ENCODE results near the gene MYOM1. TPM values are rescaled to one million over a fixed set of nuclear protein-coding genes. Genes with fewer than 3 reads are reported as not detected.

Gene MYOM1
- total RNA-seq, 1 donor from 2014 or later: 0.46 TPM

- peaks cover 2% of the 10 kb centered on the region for H3K36me3 Mint-ChIP-seq (ENCODE audit: unreplicated experiment)
- H3K4me1 Mint-ChIP-seq (ENCODE audit: unreplicated experiment): peaks cover 35% of the 10 kb centered on the region
- no peak for DNase-seq (ENCODE audit: extremely low spot score, unreplicated experiment)
- H3K27ac Mint-ChIP-seq (ENCODE audit: unreplicated experiment): no peak overlapping the region
- no peaks in the 10 kb centered on the region for H3K27me3 Mint-ChIP-seq (ENCODE audit: unreplicated experiment)
- no peaks in the 10 kb centered on the region for H3K9me3 Mint-ChIP-seq (ENCODE audit: unreplicated experiment)
- no peak overlapping the region for H3K4me3 Mint-ChIP-seq (ENCODE audit: unreplicated experiment)
- TF ChIP-seq, protein P1, sequence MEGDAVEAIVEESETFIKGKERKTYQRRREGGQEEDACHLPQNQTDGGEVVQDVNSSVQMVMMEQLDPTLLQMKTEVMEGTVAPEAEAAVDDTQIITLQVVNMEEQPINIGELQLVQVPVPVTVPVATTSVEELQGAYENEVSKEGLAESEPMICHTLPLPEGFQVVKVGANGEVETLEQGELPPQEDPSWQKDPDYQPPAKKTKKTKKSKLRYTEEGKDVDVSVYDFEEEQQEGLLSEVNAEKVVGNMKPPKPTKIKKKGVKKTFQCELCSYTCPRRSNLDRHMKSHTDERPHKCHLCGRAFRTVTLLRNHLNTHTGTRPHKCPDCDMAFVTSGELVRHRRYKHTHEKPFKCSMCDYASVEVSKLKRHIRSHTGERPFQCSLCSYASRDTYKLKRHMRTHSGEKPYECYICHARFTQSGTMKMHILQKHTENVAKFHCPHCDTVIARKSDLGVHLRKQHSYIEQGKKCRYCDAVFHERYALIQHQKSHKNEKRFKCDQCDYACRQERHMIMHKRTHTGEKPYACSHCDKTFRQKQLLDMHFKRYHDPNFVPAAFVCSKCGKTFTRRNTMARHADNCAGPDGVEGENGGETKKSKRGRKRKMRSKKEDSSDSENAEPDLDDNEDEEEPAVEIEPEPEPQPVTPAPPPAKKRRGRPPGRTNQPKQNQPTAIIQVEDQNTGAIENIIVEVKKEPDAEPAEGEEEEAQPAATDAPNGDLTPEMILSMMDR (IDR thresholded peaks at IDR 0.05): no peak
These were observed 62.7 kb downstream of the MYOM1 start for GRCh38 chr18:3157086-3157485.

DNA sequence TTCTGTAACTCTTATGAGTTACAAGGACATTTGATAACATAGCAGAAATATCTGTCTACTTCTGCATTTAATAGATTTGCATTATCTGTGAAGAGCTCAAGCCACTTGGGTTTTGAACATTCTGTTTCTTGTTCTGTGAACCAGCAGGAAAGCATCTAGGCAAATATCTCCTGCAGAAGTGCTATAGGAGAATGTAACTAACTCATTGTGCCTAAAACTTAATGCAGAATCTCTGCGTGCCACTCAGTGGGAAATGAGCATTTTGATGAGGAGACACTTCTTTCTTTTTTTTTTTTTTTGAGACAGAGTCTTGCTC lies 63.5 kb downstream of the MYOM1 start:
- Mint-ChIP-seq H3K4me1 (ENCODE audit: unreplicated experiment) (peaks cover 38% of the 10 kb centered on the region), H3K9me3 (ENCODE audit: unreplicated experiment) (no peaks in the 10 kb centered on the region), H3K27ac (ENCODE audit: unreplicated experiment) (peak overlapping the region; percentile 97), H3K36me3 (ENCODE audit: unreplicated experiment) (peaks cover 2% of the 10 kb centered on the region), H3K27me3 (ENCODE audit: unreplicated experiment) (no peaks in the 10 kb centered on the region), H3K4me3 (ENCODE audit: unreplicated experiment) (peak overlapping the region; percentile 48)
- TF ChIP-seq, protein P1 (IDR thresholded peaks at IDR 0.05): no peak
- no peak for DNase-seq (ENCODE audit: extremely low spot score, unreplicated experiment)

DNA sequence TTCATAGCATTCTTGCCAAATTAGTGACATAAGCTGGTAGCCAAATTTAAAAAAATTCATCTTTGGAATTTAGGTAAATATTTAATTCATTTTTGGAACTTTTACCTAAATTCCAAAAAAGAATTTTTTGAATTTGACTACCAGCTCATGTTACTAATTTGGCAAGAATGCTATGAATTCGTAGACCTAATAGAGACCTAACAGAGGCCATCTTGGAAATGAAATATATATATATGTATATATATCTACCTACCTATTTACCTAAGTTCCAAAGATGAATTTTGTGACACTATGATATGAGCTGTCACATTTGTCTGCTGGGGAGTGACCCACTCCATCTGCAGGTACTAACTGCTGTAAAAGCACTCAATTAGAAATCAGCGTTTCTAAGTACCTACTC lies 65.6 kb downstream of the MYOM1 start:
- Mint-ChIP-seq H3K36me3 (ENCODE audit: unreplicated experiment) (no peaks in the 10 kb centered on the region), H3K27me3 (ENCODE audit: unreplicated experiment) (no peaks in the 10 kb centered on the region), H3K27ac (ENCODE audit: unreplicated experiment) (no peak overlapping the region), H3K4me1 (ENCODE audit: unreplicated experiment) (peaks cover 38% of the 10 kb centered on the region), H3K9me3 (ENCODE audit: unreplicated experiment) (no peaks in the 10 kb centered on the region), H3K4me3 (ENCODE audit: unreplicated experiment) (no peak overlapping the region)
- no peak for DNase-seq (ENCODE audit: extremely low spot score, unreplicated experiment)
- TF ChIP-seq, protein P1 (IDR thresholded peaks at IDR 0.05): no peak

- H3K4me1 Mint-ChIP-seq (ENCODE audit: unreplicated experiment): peaks cover 38% of the 10 kb centered on the region
- H3K36me3 Mint-ChIP-seq (ENCODE audit: unreplicated experiment): no peaks in the 10 kb centered on the region
- no peak for DNase-seq (ENCODE audit: extremely low spot score, unreplicated experiment)
- no peak overlapping the region for H3K27ac Mint-ChIP-seq (ENCODE audit: unreplicated experiment)
- no peak overlapping the region for H3K4me3 Mint-ChIP-seq (ENCODE audit: unreplicated experiment)
- H3K9me3 Mint-ChIP-seq (ENCODE audit: unreplicated experiment): no peaks in the 10 kb centered on the region
- TF ChIP-seq, protein P1 (IDR thresholded peaks at IDR 0.05): no peak
- H3K27me3 Mint-ChIP-seq (ENCODE audit: unreplicated experiment): peaks cover 2% of the 10 kb centered on the region
These were observed 66.6 kb downstream of the MYOM1 start for GRCh38 chr18:3153107-3153704.

- H3K4me3 Mint-ChIP-seq (ENCODE audit: unreplicated experiment): no peak overlapping the region
- no peak for DNase-seq (ENCODE audit: extremely low spot score, unreplicated experiment)
- peaks cover 37% of the 10 kb centered on the region for H3K4me1 Mint-ChIP-seq (ENCODE audit: unreplicated experiment)
- no peak overlapping the region for H3K27ac Mint-ChIP-seq (ENCODE audit: unreplicated experiment)
- TF ChIP-seq, protein P1 (IDR thresholded peaks at IDR 0.05): no peak
- H3K9me3 Mint-ChIP-seq (ENCODE audit: unreplicated experiment): no peaks in the 10 kb centered on the region
- H3K27me3 Mint-ChIP-seq (ENCODE audit: unreplicated experiment): peaks cover 3% of the 10 kb centered on the region
- H3K36me3 Mint-ChIP-seq (ENCODE audit: unreplicated experiment): no peaks in the 10 kb centered on the region
These were observed 67.5 kb downstream of the MYOM1 start for GRCh38 chr18:3152294-3152693.

Data from osteocyte (in vitro differentiated cells).